DOHH2 (cell line): ENCODE results near the gene NCKIPSD.

Experiments
- H3F3A ChIP-seq: fragments of 200-600 bp; sonication (generic), shearing (Covaris generic); 2 replicates; pipeline ENCODE4 v1.6.0; 2016; ENCODE audit warnings: antibody characterized with exemption, mild to moderate bottlenecking; ENCODE audit not compliant: control insufficient read depth, insufficient read depth
- H3K27ac ChIP-seq: fragments of 200-600 bp; sonication (generic); 2 replicates; pipeline ENCODE4 v1.5.1; 2014; ENCODE audit warnings: low read depth, mild to moderate bottlenecking, low read length, moderate library complexity
- H3K27me3 ChIP-seq: fragments of 200-600 bp; sonication (generic); 2 replicates; pipeline ENCODE4 v1.6.1; 2014; ENCODE audit warnings: mild to moderate bottlenecking, low read length, mixed read lengths; ENCODE audit not compliant: control insufficient read depth
- H3K36me3 ChIP-seq: fragments of 200-600 bp; sonication (generic); 2 replicates; pipeline ENCODE4 v1.6.1; 2014; ENCODE audit warnings: mild to moderate bottlenecking, low read length, moderate library complexity, mixed read lengths; ENCODE audit not compliant: control insufficient read depth
- H3K4me1 ChIP-seq: fragments of 200-600 bp; sonication (generic); 2 replicates; pipeline ENCODE4 v1.6.1; 2014; ENCODE audit warnings: mild to moderate bottlenecking, low read length, mixed read lengths; ENCODE audit not compliant: control insufficient read depth
- H3K4me2 ChIP-seq: fragments of 200-600 bp; sonication (generic); 2 replicates; pipeline ENCODE4 v1.6.0; 2014; ENCODE audit warnings: mild to moderate bottlenecking, low read length, moderate library complexity
- H3K4me3 ChIP-seq: fragments of 200-600 bp; sonication (generic); 2 replicates; pipeline ENCODE4 v1.5.1; 2014; ENCODE audit warnings: mild to moderate bottlenecking, low read length, mixed read lengths
- H3K79me2 ChIP-seq: fragments of 200-600 bp; sonication (generic); 2 replicates; pipeline ENCODE4 v1.6.1; 2014; ENCODE audit warnings: mild to moderate bottlenecking, low read length, mixed read lengths; ENCODE audit not compliant: control insufficient read depth
- H3K9me2 ChIP-seq: fragments of 200-600 bp; sonication (generic); replicated peaks from 2 replicates; pipeline ENCODE4 v1.6.1; 2014; ENCODE audit warnings: mild to moderate bottlenecking, low read length, mixed read lengths; ENCODE audit not compliant: control insufficient read depth
- H3K9me3 ChIP-seq: fragments of 200-600 bp; sonication (generic); 2 replicates; pipeline ENCODE4 v1.6.1; 2014; ENCODE audit warnings: antibody characterized with exemption, low read length, mixed read lengths; ENCODE audit not compliant: control insufficient read depth, insufficient read depth
- H4K20me1 ChIP-seq: fragments of 200-600 bp; sonication (generic); 2 replicates; pipeline ENCODE4 v1.6.0; 2014; ENCODE audit warnings: low read depth, mild to moderate bottlenecking, antibody characterized with exemption, low read length, moderate library complexity; ENCODE audit not compliant: control insufficient read depth, insufficient read depth
- CTCF ChIP-seq: fragments of 200-600 bp; sonication (generic); IDR thresholded peaks from one replicate; pipeline ENCODE4 v1.5.1; 2014; ENCODE audit warnings: antibody characterized with exemption, mild to moderate bottlenecking, low read depth, low read length; ENCODE audit not compliant: poor library complexity, severe bottlenecking
- EZH2phosphoT487 ChIP-seq: fragments of 200-600 bp; sonication (generic); IDR thresholded peaks from 2 replicates; pipeline ENCODE4 v1.6.1; 2017; ENCODE audit warnings: borderline replicate concordance, mild to moderate bottlenecking, antibody characterized with exemption, low read length, moderate library complexity, mixed read lengths

The NCKIPSD gene

GRCh38 chr3:48636149-48636655, 49.5 kb downstream of the NCKIPSD start:
- peaks cover 10% of the 10 kb centered on the region for H3K36me3 ChIP-seq
- H3K4me2 ChIP-seq, result peak overlapping the region; percentile 90
- H3K4me3 ChIP-seq, result peak overlapping the region; percentile 80
- peak overlapping the region; percentile 23; the same call in 1 of the 2 replicates for H3K27ac ChIP-seq
- H3K4me1 ChIP-seq, result peaks cover 18% of the 10 kb centered on the region
- no peaks in the 10 kb centered on the region for H3F3A ChIP-seq
- no peaks in the 10 kb centered on the region for H4K20me1 ChIP-seq
- H3K79me2 ChIP-seq, result no peaks in the 10 kb centered on the region
- no peaks in the 10 kb centered on the region for H3K27me3 ChIP-seq
- no peaks in the 10 kb centered on the region for H3K9me3 ChIP-seq
- no peaks in the 10 kb centered on the region for H3K9me2 ChIP-seq
- TF ChIP-seq EZH2phosphoT487, result no peak
- TF ChIP-seq CTCF, result no peak

- H3K4me3 ChIP-seq, result peak within 1 kb of the TSS; percentile 80
- no peaks in the 10 kb centered on the region for H3K27me3 ChIP-seq
- no peaks in the 10 kb centered on the region for H4K20me1 ChIP-seq
- H3F3A ChIP-seq, result no peaks in the 10 kb centered on the region
- no peaks in the 10 kb centered on the region for H3K79me2 ChIP-seq
- peaks cover 18% of the 10 kb centered on the region for H3K4me1 ChIP-seq
- TF ChIP-seq CTCF, result peak; percentile 96
- TF ChIP-seq EZH2phosphoT487, result no peak
- no peaks in the 10 kb centered on the region for H3K9me3 ChIP-seq
- peaks cover 12% of the 10 kb centered on the region for H3K36me3 ChIP-seq
- peak within 1 kb of the TSS; percentile 90 for H3K4me2 ChIP-seq
- H3K27ac ChIP-seq, result peak within 1 kb of the TSS; percentile 34
- H3K9me2 ChIP-seq, result no peaks in the 10 kb centered on the region
Measured at GRCh38 chr3:48635222-48636021, 50.3 kb downstream of the NCKIPSD start, which contains the start of gene SLC26A6. Gene SLC26A6 (minus strand): TSS chr3:48635461. CDS start chr3:48635393, 68 bp downstream.

GRCh38 chr3:48634661-48635221, 51.0 kb downstream of the NCKIPSD start:
- peak overlapping the region; percentile 90 for H3K4me2 ChIP-seq
- no peak for TF ChIP-seq CTCF
- peaks cover 12% of the 10 kb centered on the region for H3K36me3 ChIP-seq
- no peaks in the 10 kb centered on the region for H3F3A ChIP-seq
- no peaks in the 10 kb centered on the region for H3K79me2 ChIP-seq
- H3K4me1 ChIP-seq, result peaks cover 18% of the 10 kb centered on the region
- H3K27ac ChIP-seq, result peak overlapping the region; percentile 34
- peak overlapping the region; percentile 80 for H3K4me3 ChIP-seq
- H3K27me3 ChIP-seq, result no peaks in the 10 kb centered on the region
- H4K20me1 ChIP-seq, result no peaks in the 10 kb centered on the region
- no peaks in the 10 kb centered on the region for H3K9me3 ChIP-seq
- no peaks in the 10 kb centered on the region for H3K9me2 ChIP-seq
